ENCODE data around the gene SCUBE1.

- TF ChIP-seq CTCF (IDR thresholded peaks at IDR 0.05) (no peak), POLR2AphosphoS5 (IDR thresholded peaks at IDR 0.05; ENCODE audit: low read depth, low read length) (no peak)
Measured at GRCh38 chr22:43257961-43258360, 85.2 kb downstream of the SCUBE1 start.
